ENCODE results near the gene KLF3.

DNA sequence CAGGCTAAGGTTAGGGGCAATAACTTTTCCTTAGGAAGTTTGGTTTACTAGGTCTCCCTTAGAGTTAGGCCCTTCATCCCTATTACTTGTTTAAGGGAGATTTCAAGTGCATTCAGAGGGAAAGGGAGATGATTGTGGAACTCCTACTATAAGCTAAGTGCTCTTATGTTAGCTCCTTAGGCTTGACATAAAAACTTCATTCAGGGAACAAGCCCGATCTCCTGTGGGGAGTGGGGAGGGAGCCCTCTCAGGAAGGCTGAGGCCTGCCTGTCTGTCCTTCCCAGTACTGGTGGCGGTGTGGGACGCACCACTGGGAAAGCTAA lies 8.0 kb downstream of the KLF3 start:
- no peak for TF ChIP-seq TAF7 (optimal IDR thresholded peaks at IDR 0.05; ENCODE audit: borderline replicate concordance, low read depth, low read length)
- TF ChIP-seq, protein P1, sequence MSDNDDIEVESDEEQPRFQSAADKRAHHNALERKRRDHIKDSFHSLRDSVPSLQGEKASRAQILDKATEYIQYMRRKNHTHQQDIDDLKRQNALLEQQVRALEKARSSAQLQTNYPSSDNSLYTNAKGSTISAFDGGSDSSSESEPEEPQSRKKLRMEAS (IDR thresholded peaks at IDR 0.05), result no peak
- no peak for TF ChIP-seq JUN (IDR thresholded peaks at IDR 0.05; ENCODE audit: low read depth, low read length)
- TF ChIP-seq, protein P2, sequence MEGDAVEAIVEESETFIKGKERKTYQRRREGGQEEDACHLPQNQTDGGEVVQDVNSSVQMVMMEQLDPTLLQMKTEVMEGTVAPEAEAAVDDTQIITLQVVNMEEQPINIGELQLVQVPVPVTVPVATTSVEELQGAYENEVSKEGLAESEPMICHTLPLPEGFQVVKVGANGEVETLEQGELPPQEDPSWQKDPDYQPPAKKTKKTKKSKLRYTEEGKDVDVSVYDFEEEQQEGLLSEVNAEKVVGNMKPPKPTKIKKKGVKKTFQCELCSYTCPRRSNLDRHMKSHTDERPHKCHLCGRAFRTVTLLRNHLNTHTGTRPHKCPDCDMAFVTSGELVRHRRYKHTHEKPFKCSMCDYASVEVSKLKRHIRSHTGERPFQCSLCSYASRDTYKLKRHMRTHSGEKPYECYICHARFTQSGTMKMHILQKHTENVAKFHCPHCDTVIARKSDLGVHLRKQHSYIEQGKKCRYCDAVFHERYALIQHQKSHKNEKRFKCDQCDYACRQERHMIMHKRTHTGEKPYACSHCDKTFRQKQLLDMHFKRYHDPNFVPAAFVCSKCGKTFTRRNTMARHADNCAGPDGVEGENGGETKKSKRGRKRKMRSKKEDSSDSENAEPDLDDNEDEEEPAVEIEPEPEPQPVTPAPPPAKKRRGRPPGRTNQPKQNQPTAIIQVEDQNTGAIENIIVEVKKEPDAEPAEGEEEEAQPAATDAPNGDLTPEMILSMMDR (IDR thresholded peaks at IDR 0.05; ENCODE audit: control extremely low read depth in 1 of 3, insufficient read depth in 1 of 3, low read depth in 1 of 3, low read length in 3 of 3), result no peak
- TF ChIP-seq ASH2L (IDR thresholded peaks at IDR 0.05; ENCODE audit: low read length), result no peak
- no peak for TF ChIP-seq CHD2 (IDR thresholded peaks at IDR 0.05; ENCODE audit: low read length)
- TF ChIP-seq MAFK (IDR thresholded peaks at IDR 0.05; ENCODE audit: low read depth, low read length), result no peak
- TF ChIP-seq EZH2 (IDR thresholded peaks at IDR 0.05; ENCODE audit: low read depth, low read length, severe bottlenecking), result no peak
- no peak for TF ChIP-seq BRCA1 (IDR thresholded peaks at IDR 0.05; ENCODE audit: low read depth, low read length)
- TF ChIP-seq RXRA (IDR thresholded peaks at IDR 0.05; ENCODE audit: insufficient read depth, low read depth, low read length), result no peak
- TF ChIP-seq POLR2A (IDR thresholded peaks at IDR 0.05; ENCODE audit: control extremely low read depth in 1 of 2, low read depth in 2 of 2, low read length in 2 of 2), result no peak
